Lower lobe of right lung (tissue), 2 donors: Measurements from ENCODE around the gene H6PD. TPM values are rescaled to one million over a fixed set of nuclear protein-coding genes. Genes with fewer than 3 reads are reported as not detected.

Experiments
- ATAC-seq, 2 donors: fragments of 200-7000 bp; cut with Tn5 transposase; one replicate each; pipeline ENCODE4 v1.9.1; 2020 to 2022; ENCODE audit warnings: mild to moderate bottlenecking in 2 of 2, moderate library complexity in 2 of 2
- DNase-seq: peaks from one replicate; pipeline ENCODE4 v3.0.0-alpha.2; 2020
- H3K27ac ChIP-seq: fragments of 200-600 bp; one replicate; pipeline ENCODE4 v1.8.0; 2022
- H3K27me3 ChIP-seq: fragments of 200-600 bp; one replicate; pipeline ENCODE4 v1.8.0; 2022; ENCODE audit warnings: low read depth
- H3K36me3 ChIP-seq: fragments of 200-600 bp; one replicate; pipeline ENCODE4 v1.8.0; 2022; ENCODE audit warnings: mild to moderate bottlenecking
- H3K4me1 ChIP-seq: fragments of 200-600 bp; one replicate; pipeline ENCODE4 v1.8.0; 2022
- H3K4me3 ChIP-seq: fragments of 200-600 bp; one replicate; pipeline ENCODE4 v1.8.0; 2022; ENCODE audit warnings: mild to moderate bottlenecking
- H3K9me3 ChIP-seq: fragments of 200-600 bp; one replicate; pipeline ENCODE4 v1.8.0; 2022
- intact Hi-C: fragments of 100-400 bp; cut with DNase I; formaldehyde crosslinking; loops from one replicate; pipeline ENCODE4 v1.11.0; 2022
- total RNA-seq: library from RNA; stranded (reverse); fragmentation: NEBNext Ultra II Directional; extraction: Animal tissue kit (Norgen Biotek cat#: 25700); gene quantifications from one replicate; pipeline ENCODE4 v1.2.1, GENCODE V29; 2021
- TF ChIP-seq, protein P1 (sequence below): fragments of 200-600 bp; IDR thresholded peaks from one replicate; pipeline ENCODE4 v1.8.0; 2022; ENCODE audit warnings: antibody characterized with exemption, mild to moderate bottlenecking
- donor health status: DM: no; HTN: yes; CAD: no; lungs with severe emphysema.

Gene H6PD
- total RNA-seq, 1 donor from 2014 or later: 40.7 TPM

DNA sequence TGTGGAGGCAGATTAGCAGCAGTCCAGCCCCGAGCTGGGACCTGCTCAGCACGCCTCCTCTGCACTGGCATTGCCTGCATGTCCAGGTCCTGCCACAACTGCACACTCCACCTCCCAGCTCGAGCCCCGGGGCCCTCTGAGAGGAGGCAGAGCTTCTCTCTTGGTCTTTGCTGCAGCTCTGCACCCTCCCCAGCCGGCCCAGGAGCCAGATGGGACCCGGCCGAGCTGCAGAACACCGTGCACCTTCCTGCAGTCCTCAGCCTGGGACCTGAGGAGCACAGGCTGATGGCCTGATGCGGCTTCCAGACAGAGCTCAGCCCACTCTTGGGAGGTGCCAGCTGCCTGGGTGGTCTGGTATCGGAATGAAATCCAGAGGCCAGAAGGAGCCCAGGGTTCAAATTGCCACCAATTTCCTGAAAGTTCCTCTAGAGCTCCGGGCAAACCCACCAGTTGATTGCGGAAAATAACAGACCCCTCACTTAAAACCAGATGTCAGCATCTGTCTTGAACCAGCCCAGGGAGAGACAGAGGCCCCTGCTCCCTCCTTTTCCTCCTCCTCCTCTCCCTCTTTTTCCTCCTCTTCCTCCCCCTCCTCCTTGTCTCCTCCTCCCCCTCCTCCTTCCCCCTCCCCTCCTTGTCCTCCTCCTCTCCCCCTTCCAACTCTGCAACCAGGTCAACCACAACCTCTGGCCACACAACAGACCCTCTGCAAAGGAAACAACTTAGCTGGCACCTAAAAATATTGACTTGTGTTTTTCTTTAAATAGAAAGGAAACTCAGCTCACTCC, 47.5 kb downstream of the H6PD start:
- H3K4me3 ChIP-seq: no peak overlapping the region
- no peak for DNase-seq
- ATAC-seq: no peak
- H3K27me3 ChIP-seq: peaks cover 5% of the 10 kb centered on the region
- H3K27ac ChIP-seq: no peak overlapping the region
- peaks cover 3% of the 10 kb centered on the region for H3K9me3 ChIP-seq
- H3K4me1 ChIP-seq: peaks cover 8% of the 10 kb centered on the region
- H3K36me3 ChIP-seq: no peaks in the 10 kb centered on the region
- TF ChIP-seq, protein P1, sequence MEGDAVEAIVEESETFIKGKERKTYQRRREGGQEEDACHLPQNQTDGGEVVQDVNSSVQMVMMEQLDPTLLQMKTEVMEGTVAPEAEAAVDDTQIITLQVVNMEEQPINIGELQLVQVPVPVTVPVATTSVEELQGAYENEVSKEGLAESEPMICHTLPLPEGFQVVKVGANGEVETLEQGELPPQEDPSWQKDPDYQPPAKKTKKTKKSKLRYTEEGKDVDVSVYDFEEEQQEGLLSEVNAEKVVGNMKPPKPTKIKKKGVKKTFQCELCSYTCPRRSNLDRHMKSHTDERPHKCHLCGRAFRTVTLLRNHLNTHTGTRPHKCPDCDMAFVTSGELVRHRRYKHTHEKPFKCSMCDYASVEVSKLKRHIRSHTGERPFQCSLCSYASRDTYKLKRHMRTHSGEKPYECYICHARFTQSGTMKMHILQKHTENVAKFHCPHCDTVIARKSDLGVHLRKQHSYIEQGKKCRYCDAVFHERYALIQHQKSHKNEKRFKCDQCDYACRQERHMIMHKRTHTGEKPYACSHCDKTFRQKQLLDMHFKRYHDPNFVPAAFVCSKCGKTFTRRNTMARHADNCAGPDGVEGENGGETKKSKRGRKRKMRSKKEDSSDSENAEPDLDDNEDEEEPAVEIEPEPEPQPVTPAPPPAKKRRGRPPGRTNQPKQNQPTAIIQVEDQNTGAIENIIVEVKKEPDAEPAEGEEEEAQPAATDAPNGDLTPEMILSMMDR: no peak
- intact Hi-C loops: loop anchor here (10.0 kb wide), 1 partner anchor 173 kb away; no protein-coding TSS in a partner anchor

DNA sequence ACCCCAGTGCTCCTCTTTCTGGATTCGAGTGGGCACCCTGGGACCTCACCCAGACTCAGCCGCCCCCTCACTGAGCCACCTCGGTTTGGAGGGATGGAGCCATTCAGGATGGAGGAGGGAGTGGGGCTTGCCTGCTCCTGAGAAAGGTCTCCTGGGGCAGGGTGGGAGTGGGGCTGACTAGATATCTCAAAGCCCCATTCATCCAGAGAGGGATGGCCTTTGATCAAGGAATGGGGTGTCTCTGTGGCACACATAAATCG, 48.1 kb downstream of the H6PD start:
- Histone ChIP-seq H3K4me3 (no peak overlapping the region), H3K9me3 (peaks cover 3% of the 10 kb centered on the region), H3K27me3 (peaks cover 5% of the 10 kb centered on the region), H3K36me3 (no peaks in the 10 kb centered on the region), H3K27ac (no peak overlapping the region), H3K4me1 (peaks cover 8% of the 10 kb centered on the region)
- DNase-seq (no peak), ATAC-seq (no peak)
- TF ChIP-seq, protein P1: no peak
- intact Hi-C loops: loop anchor here (10.0 kb wide), 1 partner anchor 172 kb away; no protein-coding TSS in a partner anchor

DNA sequence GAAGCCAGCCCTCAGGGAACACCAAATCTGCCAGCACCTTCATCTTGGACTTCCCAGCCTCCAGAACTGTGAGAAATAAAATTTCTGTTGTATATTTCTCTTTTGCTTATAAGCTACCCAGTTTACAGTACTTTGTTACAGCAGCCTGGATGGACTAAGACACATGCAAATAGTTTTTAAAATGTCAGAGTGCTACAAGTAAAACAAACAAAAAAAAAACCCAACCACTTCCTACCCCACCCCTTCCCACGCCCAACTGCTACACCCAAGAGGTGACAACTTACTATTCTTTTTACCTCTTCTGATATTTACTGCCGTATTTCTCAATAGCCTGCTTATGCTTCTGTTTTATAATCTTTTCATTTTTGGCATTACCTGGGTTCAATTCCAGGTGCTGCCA, 49.5 kb downstream of the H6PD start:
- H3K4me1 ChIP-seq: peaks cover 8% of the 10 kb centered on the region
- ATAC-seq (no peak), DNase-seq (no peak)

DNA sequence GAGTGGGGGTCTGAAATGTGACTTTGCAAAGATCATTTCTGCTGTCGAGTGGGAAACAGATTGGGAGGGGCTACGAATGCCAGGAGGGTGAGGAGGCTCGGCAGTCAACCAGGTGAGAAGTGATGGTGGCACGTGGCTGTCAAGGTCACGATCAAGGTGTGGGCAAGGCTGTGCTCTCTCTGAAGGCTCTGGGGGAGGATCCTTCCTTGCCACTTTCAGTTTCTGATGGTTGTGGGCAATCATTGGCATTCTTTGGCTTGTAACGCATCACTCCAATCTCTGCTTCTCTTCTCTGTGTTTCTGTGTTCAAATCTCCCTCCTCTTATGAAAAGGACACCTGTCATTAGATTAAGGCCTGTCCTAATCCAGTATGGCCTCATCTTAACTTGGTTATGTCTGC, 52.0 kb downstream of the H6PD start:
- H3K4me3 ChIP-seq: no peak overlapping the region
- H3K36me3 ChIP-seq: no peaks in the 10 kb centered on the region
- peaks cover 5% of the 10 kb centered on the region for H3K27me3 ChIP-seq
- intact Hi-C loops: loop anchor here (5.0 to 10.0 kb wide), 2 partner anchors 168 to 206 kb away; no protein-coding TSS in a partner anchor
- no peak for DNase-seq
- no peak for ATAC-seq
- peaks cover 19% of the 10 kb centered on the region for H3K4me1 ChIP-seq
- H3K9me3 ChIP-seq: peaks cover 13% of the 10 kb centered on the region
- TF ChIP-seq, protein P1: no peak
- no peak overlapping the region for H3K27ac ChIP-seq

More for the DNA sequence above, 49.5 kb downstream of the H6PD start:
- Histone ChIP-seq H3K9me3 (peaks cover 13% of the 10 kb centered on the region), H3K36me3 (no peaks in the 10 kb centered on the region), H3K27ac (no peak overlapping the region), H3K4me3 (no peak overlapping the region), H3K27me3 (peaks cover 5% of the 10 kb centered on the region)
- TF ChIP-seq, protein P1: no peak
- intact Hi-C loops: loop anchor here (10.0 kb wide), 1 partner anchor 171 kb away; no protein-coding TSS in a partner anchor

DNA sequence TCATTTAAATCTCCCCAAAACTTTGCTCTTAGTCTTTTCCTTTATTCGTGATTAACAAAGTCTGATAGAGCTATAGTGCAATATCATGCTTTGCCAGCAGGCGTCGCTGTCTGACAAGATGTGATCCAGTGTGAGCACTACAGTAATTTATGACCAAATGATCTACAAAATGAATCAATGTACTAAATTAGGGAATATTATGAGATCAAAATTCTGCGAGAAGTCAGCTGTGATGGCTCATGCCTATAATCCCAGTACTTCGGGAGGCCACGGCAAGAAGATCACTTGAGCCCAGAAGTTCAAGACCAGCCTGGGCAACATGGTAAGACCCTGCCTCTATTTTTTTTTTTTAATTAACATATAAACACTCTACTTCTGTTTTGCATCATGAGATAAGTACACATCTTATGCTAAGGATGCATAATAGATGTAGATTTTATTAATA, 54.5 kb downstream of the H6PD start:
- intact Hi-C loops: loop anchor here (5.0 to 10.0 kb wide), 2 partner anchors 166 to 203 kb away; no protein-coding TSS in a partner anchor
- TF ChIP-seq, protein P1: peak; percentile 95
- Histone ChIP-seq H3K4me1 (peaks cover 29% of the 10 kb centered on the region), H3K9me3 (peaks cover 13% of the 10 kb centered on the region), H3K27me3 (no peaks in the 10 kb centered on the region), H3K36me3 (no peaks in the 10 kb centered on the region), H3K27ac (no peak overlapping the region), H3K4me3 (no peak overlapping the region)
- ATAC-seq (peak in 1 of 2 donors; percentile 20), DNase-seq (peak; percentile 77)
